GM19438 (cell line): Measurements from ENCODE around the gene EFNA3.
A peak's percentile ranks its signal among the peaks of the same experiment; 100 is the strongest.

Experiments used
- ATAC-seq: cut with Tn5 transposase; IDR thresholded peaks from one replicate; pipeline ENCODE4 v1.9.1; 2021; ENCODE audit warnings: low read depth; ENCODE audit not compliant: unreplicated experiment

EFNA3 gene

GRCh38 chr1:155128755-155129473, 50.3 kb downstream of the EFNA3 start:
- no peak for ATAC-seq

- no peak for ATAC-seq
Observed at GRCh38 chr1:155130272-155131006, 51.8 kb downstream of the EFNA3 start.

- ATAC-seq, result no peak
Observed at GRCh38 chr1:155131285-155131684, 52.6 kb downstream of the EFNA3 start.

GRCh38 chr1:155131856-155132255, 53.2 kb downstream of the EFNA3 start:
- ATAC-seq, result no peak

- no peak for ATAC-seq
Observed at GRCh38 chr1:155133799-155134281, 55.2 kb downstream of the EFNA3 start.

- ATAC-seq, result no peak
Observed at GRCh38 chr1:155134322-155134721, 55.7 kb downstream of the EFNA3 start.

- no peak for ATAC-seq
Observed at GRCh38 chr1:155134880-155135414, 56.3 kb downstream of the EFNA3 start.

- peak; percentile 72 for ATAC-seq
Observed at GRCh38 chr1:155135415-155136028, 56.9 kb downstream of the EFNA3 start, which contains the start of gene SLC50A1. SLC50A1 (plus strand) TSS chr1:155135852; CDS start chr1:155135912, 60 bp downstream.

GRCh38 chr1:155136748-155137147, 58.1 kb downstream of the EFNA3 start:
- ATAC-seq, result no peak
